Measurements from ENCODE around the gene ZBTB40. TPM values are rescaled to one million over a fixed set of nuclear protein-coding genes. Genes with fewer than 3 reads are reported as not detected.

ZBTB40 gene
- total RNA-seq, 1 experiment from 2014 or later, result 21.4 TPM

DNA sequence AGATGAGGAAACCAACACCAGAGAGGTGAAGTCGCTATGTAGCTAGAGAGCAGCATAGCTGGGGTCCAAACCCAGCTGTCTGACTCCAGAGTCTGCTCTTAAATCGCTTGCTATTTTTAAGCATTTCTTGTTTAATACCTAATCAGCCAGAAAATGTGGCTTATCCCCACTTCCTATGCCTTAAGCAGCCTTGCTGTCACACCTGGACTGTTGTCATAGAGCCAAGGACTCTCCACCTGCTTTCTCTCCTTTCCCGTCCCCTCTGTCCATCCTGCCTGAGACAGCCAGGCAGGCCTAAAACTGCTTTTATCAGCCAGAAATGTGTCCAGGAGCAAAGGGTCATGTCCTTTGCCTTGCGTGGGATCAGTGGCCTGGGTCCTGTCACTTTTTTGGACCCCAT is 83.3 kb downstream of the ZBTB40 start:
- Histone ChIP-seq H3K79me2 (ENCODE audit: low read depth) (no peaks in the 10 kb centered on the region), H3K9me3 (ENCODE audit: insufficient read depth, low read depth) (no peaks in the 10 kb centered on the region), H3K9me2 (ENCODE audit: insufficient read depth) (no peaks in the 10 kb centered on the region), H3K4me1 (replicated peaks; ENCODE audit: insufficient read depth) (no peaks in the 10 kb centered on the region), H3K27me3 (ENCODE audit: insufficient read depth, low read depth) (no peaks in the 10 kb centered on the region), H3K4me2 (no peak overlapping the region), H3K36me3 (ENCODE audit: low read depth) (no peaks in the 10 kb centered on the region), H2AFZ (no peak overlapping the region), H3F3A (ENCODE audit: insufficient read depth, low read depth) (no peaks in the 10 kb centered on the region), H4K20me1 (ENCODE audit: insufficient read depth) (no peaks in the 10 kb centered on the region), H3K4me3 (no peak overlapping the region), H3K27ac (no peak overlapping the region)
- intact Hi-C loops (cut with micrococcal nuclease; ENCODE audit: unreplicated experiment), result no loop called here
- no TSS peak for BruUV-seq (replicated peaks)
- no peak for DNase-seq
- TF ChIP-seq EZH2 (IDR thresholded peaks at IDR 0.05; ENCODE audit: low read depth), result no peak
- TF ChIP-seq, protein P1, sequence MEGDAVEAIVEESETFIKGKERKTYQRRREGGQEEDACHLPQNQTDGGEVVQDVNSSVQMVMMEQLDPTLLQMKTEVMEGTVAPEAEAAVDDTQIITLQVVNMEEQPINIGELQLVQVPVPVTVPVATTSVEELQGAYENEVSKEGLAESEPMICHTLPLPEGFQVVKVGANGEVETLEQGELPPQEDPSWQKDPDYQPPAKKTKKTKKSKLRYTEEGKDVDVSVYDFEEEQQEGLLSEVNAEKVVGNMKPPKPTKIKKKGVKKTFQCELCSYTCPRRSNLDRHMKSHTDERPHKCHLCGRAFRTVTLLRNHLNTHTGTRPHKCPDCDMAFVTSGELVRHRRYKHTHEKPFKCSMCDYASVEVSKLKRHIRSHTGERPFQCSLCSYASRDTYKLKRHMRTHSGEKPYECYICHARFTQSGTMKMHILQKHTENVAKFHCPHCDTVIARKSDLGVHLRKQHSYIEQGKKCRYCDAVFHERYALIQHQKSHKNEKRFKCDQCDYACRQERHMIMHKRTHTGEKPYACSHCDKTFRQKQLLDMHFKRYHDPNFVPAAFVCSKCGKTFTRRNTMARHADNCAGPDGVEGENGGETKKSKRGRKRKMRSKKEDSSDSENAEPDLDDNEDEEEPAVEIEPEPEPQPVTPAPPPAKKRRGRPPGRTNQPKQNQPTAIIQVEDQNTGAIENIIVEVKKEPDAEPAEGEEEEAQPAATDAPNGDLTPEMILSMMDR (conservative IDR thresholded peaks at IDR 0.05), result no peak
- ChIA-PET CTCF (interaction anchor here (0.6 kb wide), 1 partner anchor 11 kb away, joined by 6 read pairs; no protein-coding TSS in a partner anchor), POLR2A (ENCODE audit: unreplicated experiment) (no interaction called here)

DNA sequence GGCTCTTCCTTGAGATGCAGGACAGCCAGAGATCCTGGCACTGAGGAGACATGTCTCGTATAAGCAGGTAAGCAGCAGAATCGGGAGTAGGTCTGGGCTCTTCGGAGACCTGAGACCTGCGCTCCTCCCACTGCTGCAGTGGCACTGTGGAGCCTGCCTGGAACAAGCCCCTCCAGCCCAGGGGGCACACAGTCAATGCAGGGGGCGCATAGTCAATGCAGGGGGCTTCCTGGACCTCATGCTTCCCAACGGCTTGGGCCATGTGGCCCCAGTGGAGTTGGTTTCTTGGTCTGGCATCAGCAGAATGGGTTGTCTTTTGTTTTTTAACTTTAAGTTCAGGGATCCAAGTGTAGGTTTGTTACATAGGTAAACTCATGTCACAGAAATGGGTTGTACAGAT is 83.7 kb downstream of the ZBTB40 start:
- no peak overlapping the region for H2AFZ ChIP-seq
- intact Hi-C loops (cut with micrococcal nuclease; ENCODE audit: unreplicated experiment), result no loop called here
- ChIA-PET CTCF (no interaction called here), POLR2A (ENCODE audit: unreplicated experiment) (no interaction called here)
- no TSS peak for BruUV-seq (replicated peaks)
- no peak overlapping the region for H3K4me3 ChIP-seq
- no peaks in the 10 kb centered on the region for H3K27me3 ChIP-seq (ENCODE audit: insufficient read depth, low read depth)
- no peaks in the 10 kb centered on the region for H3K79me2 ChIP-seq (ENCODE audit: low read depth)
- TF ChIP-seq, protein P1 (conservative IDR thresholded peaks at IDR 0.05), result no peak
- no peak for TF ChIP-seq EZH2 (IDR thresholded peaks at IDR 0.05; ENCODE audit: low read depth)
- H3K9me2 ChIP-seq (ENCODE audit: insufficient read depth), result no peaks in the 10 kb centered on the region
- H3K4me2 ChIP-seq, result no peak overlapping the region
- DNase-seq, result no peak
- no peaks in the 10 kb centered on the region for H3K36me3 ChIP-seq (ENCODE audit: low read depth)
- no peaks in the 10 kb centered on the region for H4K20me1 ChIP-seq (ENCODE audit: insufficient read depth)
- no peak overlapping the region for H3K27ac ChIP-seq
- H3K9me3 ChIP-seq (ENCODE audit: insufficient read depth, low read depth), result no peaks in the 10 kb centered on the region
- no peaks in the 10 kb centered on the region for H3F3A ChIP-seq (ENCODE audit: insufficient read depth, low read depth)
- no peaks in the 10 kb centered on the region for H3K4me1 ChIP-seq (replicated peaks; ENCODE audit: insufficient read depth)

DNA sequence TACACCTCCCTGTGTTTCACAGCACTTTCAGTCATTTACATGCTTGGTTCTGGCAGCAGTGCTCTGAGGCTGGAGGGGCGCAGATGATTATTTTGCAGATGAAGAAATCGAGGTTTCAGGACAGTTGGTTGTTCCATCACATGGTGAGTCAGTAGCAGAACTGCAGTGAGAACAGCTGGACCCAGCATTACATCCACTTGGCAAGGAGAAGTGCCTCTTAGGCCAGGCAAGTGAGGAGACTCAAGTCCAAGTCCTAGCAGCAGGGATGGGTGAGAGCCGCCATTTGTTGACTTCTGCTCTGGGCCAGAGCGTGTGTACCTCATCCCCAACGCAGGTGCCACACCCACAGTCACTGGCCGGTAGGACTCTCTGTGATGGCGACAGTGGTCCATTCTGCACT is 84.9 kb downstream of the ZBTB40 start:
- BruUV-seq (replicated peaks), result no TSS peak

More for the DNA sequence above, 84.9 kb downstream of the ZBTB40 start:
- Histone ChIP-seq H3K79me2 (ENCODE audit: low read depth) (no peaks in the 10 kb centered on the region), H2AFZ (no peak overlapping the region), H4K20me1 (ENCODE audit: insufficient read depth) (no peaks in the 10 kb centered on the region), H3K27me3 (ENCODE audit: insufficient read depth, low read depth) (no peaks in the 10 kb centered on the region), H3K4me3 (no peak overlapping the region), H3K4me2 (no peak overlapping the region), H3K4me1 (replicated peaks; ENCODE audit: insufficient read depth) (no peaks in the 10 kb centered on the region), H3K27ac (no peak overlapping the region), H3K9me3 (ENCODE audit: insufficient read depth, low read depth) (no peaks in the 10 kb centered on the region), H3F3A (ENCODE audit: insufficient read depth, low read depth) (no peaks in the 10 kb centered on the region), H3K36me3 (ENCODE audit: low read depth) (no peaks in the 10 kb centered on the region), H3K9me2 (ENCODE audit: insufficient read depth) (no peaks in the 10 kb centered on the region)
- ChIA-PET POLR2A (ENCODE audit: unreplicated experiment) (no interaction called here), CTCF (no interaction called here)
- TF ChIP-seq EZH2 (IDR thresholded peaks at IDR 0.05; ENCODE audit: low read depth), result no peak
- TF ChIP-seq, protein P1 (conservative IDR thresholded peaks at IDR 0.05), result no peak
- intact Hi-C loops (cut with micrococcal nuclease; ENCODE audit: unreplicated experiment), result no loop called here
- DNase-seq, result no peak
